Measurements from ENCODE around the gene MTCH2.

MTCH2 gene

GRCh38 chr11:47631473-47631872, 10.9 kb downstream of the MTCH2 start:
- Histone ChIP-seq H3K9ac (ENCODE audit: insufficient read length, low read depth) (no peak overlapping the region), H3K36me3 (ENCODE audit: insufficient read depth, insufficient read length, low read length) (peaks cover 82% of the 10 kb centered on the region), H3K4me3 (ENCODE audit: insufficient read length, low read depth) (no peak overlapping the region), H3K27me3 (ENCODE audit: insufficient read depth, insufficient read length) (no peaks in the 10 kb centered on the region), H3K4me1 (ENCODE audit: insufficient read depth, insufficient read length) (no peaks in the 10 kb centered on the region), H3K9me3 (ENCODE audit: insufficient read depth, low read length) (no peaks in the 10 kb centered on the region)
- no peak for TF ChIP-seq ZNF274 (IDR thresholded peaks at IDR 0.05; ENCODE audit: low read depth, low read length)
- no peak for TF ChIP-seq SUZ12 (IDR thresholded peaks at IDR 0.05; ENCODE audit: extremely low read depth, insufficient read depth, insufficient read length)
- TF ChIP-seq YY1 (IDR thresholded peaks at IDR 0.05; ENCODE audit: insufficient read depth, insufficient read length), result no peak
- DNase-seq (ENCODE audit: low read depth, low spot score), result no peak

GRCh38 chr11:47628026-47628425, 14.3 kb downstream of the MTCH2 start:
- peaks cover 91% of the 10 kb centered on the region for H3K36me3 ChIP-seq (ENCODE audit: insufficient read depth, insufficient read length, low read length)
- no peak for DNase-seq (ENCODE audit: low read depth, low spot score)
- H3K4me3 ChIP-seq (ENCODE audit: insufficient read length, low read depth), result no peak overlapping the region
- no peak for TF ChIP-seq ZNF274 (IDR thresholded peaks at IDR 0.05; ENCODE audit: low read depth, low read length)
- no peaks in the 10 kb centered on the region for H3K9me3 ChIP-seq (ENCODE audit: insufficient read depth, low read length)
- H3K9ac ChIP-seq (ENCODE audit: insufficient read length, low read depth), result no peak overlapping the region
- H3K4me1 ChIP-seq (ENCODE audit: insufficient read depth, insufficient read length), result no peaks in the 10 kb centered on the region
- no peaks in the 10 kb centered on the region for H3K27me3 ChIP-seq (ENCODE audit: insufficient read depth, insufficient read length)

- Histone ChIP-seq H3K27me3 (ENCODE audit: insufficient read depth, insufficient read length) (no peaks in the 10 kb centered on the region), H3K9ac (ENCODE audit: insufficient read length, low read depth) (no peak overlapping the region), H3K9me3 (ENCODE audit: insufficient read depth, low read length) (no peaks in the 10 kb centered on the region), H3K36me3 (ENCODE audit: insufficient read depth, insufficient read length, low read length) (peaks cover 93% of the 10 kb centered on the region), H3K4me1 (ENCODE audit: insufficient read depth, insufficient read length) (no peaks in the 10 kb centered on the region), H3K4me3 (ENCODE audit: insufficient read length, low read depth) (no peak overlapping the region)
- no peak for TF ChIP-seq YY1 (IDR thresholded peaks at IDR 0.05; ENCODE audit: insufficient read depth, insufficient read length)
- no peak for DNase-seq (ENCODE audit: low read depth, low spot score)
Observed at GRCh38 chr11:47626234-47626633, 16.1 kb downstream of the MTCH2 start.

GRCh38 chr11:47620836-47621378, 21.5 kb downstream of the MTCH2 start:
- H3K9me3 ChIP-seq (ENCODE audit: insufficient read depth, low read length), result no peaks in the 10 kb centered on the region
- TF ChIP-seq ZNF274 (IDR thresholded peaks at IDR 0.05; ENCODE audit: low read depth, low read length), result no peak
- no peak for TF ChIP-seq YY1 (IDR thresholded peaks at IDR 0.05; ENCODE audit: insufficient read depth, insufficient read length)
- TF ChIP-seq SUZ12 (IDR thresholded peaks at IDR 0.05; ENCODE audit: extremely low read depth, insufficient read depth, insufficient read length), result no peak
- no peak overlapping the region for H3K9ac ChIP-seq (ENCODE audit: insufficient read length, low read depth)
- no peak for DNase-seq (ENCODE audit: low read depth, low spot score)
- peaks cover 92% of the 10 kb centered on the region for H3K36me3 ChIP-seq (ENCODE audit: insufficient read depth, insufficient read length, low read length)
- H3K27me3 ChIP-seq (ENCODE audit: insufficient read depth, insufficient read length), result no peaks in the 10 kb centered on the region
- no peak overlapping the region for H3K4me3 ChIP-seq (ENCODE audit: insufficient read length, low read depth)
- no peaks in the 10 kb centered on the region for H3K4me1 ChIP-seq (ENCODE audit: insufficient read depth, insufficient read length)

DNA sequence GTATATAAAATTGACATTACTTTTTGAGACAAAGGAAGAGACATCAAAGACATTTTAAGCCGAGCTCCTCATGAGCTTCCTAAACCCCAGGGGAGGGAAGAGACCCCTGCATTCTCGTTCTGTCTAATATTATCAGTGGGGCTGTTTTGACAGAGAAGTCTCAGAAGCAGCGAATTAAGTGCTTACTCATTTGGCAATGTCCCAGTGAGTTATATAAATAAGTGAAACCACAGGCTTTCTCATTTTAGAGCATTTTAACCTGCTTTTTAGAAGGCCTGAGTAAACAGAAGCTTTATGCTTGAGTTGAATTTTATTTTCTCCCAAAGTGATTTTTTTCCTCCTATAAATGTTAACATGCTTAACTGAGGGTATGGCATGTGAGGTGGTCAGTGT, 24.9 kb downstream of the MTCH2 start:
- peaks cover 62% of the 10 kb centered on the region for H3K36me3 ChIP-seq (ENCODE audit: insufficient read depth, insufficient read length, low read length)
- no peak for TF ChIP-seq ZNF274 (IDR thresholded peaks at IDR 0.05; ENCODE audit: low read depth, low read length)
- TF ChIP-seq SUZ12 (IDR thresholded peaks at IDR 0.05; ENCODE audit: extremely low read depth, insufficient read depth, insufficient read length), result no peak
- TF ChIP-seq YY1 (IDR thresholded peaks at IDR 0.05; ENCODE audit: insufficient read depth, insufficient read length), result no peak

DNA sequence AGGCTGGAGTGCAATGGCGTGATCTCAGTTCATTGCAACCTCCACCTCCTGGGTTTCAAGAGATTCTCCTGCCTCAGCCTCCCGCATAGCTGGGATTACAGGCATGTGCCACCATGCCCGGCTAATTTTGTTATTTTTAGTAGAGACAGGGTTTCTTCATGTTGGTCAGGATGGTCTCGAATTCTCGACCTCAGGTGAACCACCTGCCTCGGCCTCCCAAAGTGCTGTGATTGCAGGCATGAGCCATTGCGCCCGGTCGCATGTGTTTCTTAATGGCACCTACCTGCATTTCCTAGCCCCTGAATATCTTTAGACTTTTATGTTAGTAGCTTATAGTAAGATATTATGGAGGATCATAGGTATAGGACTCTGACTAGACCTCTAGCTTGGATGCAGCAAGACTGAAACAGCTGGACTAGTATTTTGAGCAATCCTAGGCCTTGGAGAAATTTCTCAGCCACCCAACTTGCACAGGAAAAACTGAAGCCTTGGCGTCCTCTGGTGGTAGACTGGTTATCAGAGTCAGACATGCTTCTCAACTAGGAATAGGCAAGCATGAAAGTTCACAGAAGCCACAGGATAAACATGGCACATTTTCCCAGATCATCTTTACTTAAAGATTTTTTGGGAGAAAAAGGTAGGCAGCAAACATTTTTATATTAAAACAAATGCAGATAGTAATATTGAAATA, 25.5 kb downstream of the MTCH2 start:
- H3K4me3 ChIP-seq (ENCODE audit: insufficient read length, low read depth), result no peak overlapping the region
- no peaks in the 10 kb centered on the region for H3K9me3 ChIP-seq (ENCODE audit: insufficient read depth, low read length)
- DNase-seq (ENCODE audit: low read depth, low spot score), result no peak
- H3K36me3 ChIP-seq (ENCODE audit: insufficient read depth, insufficient read length, low read length), result peaks cover 58% of the 10 kb centered on the region
- H3K4me1 ChIP-seq (ENCODE audit: insufficient read depth, insufficient read length), result no peaks in the 10 kb centered on the region
- no peak overlapping the region for H3K9ac ChIP-seq (ENCODE audit: insufficient read length, low read depth)
- TF ChIP-seq SUZ12 (IDR thresholded peaks at IDR 0.05; ENCODE audit: extremely low read depth, insufficient read depth, insufficient read length) (no peak), YY1 (IDR thresholded peaks at IDR 0.05; ENCODE audit: insufficient read depth, insufficient read length) (no peak), ZNF274 (IDR thresholded peaks at IDR 0.05; ENCODE audit: low read depth, low read length) (no peak)
- no peaks in the 10 kb centered on the region for H3K27me3 ChIP-seq (ENCODE audit: insufficient read depth, insufficient read length)

More for the DNA sequence above, 24.9 kb downstream of the MTCH2 start:
- Histone ChIP-seq H3K9ac (ENCODE audit: insufficient read length, low read depth) (no peak overlapping the region), H3K4me3 (ENCODE audit: insufficient read length, low read depth) (no peak overlapping the region), H3K4me1 (ENCODE audit: insufficient read depth, insufficient read length) (no peaks in the 10 kb centered on the region), H3K27me3 (ENCODE audit: insufficient read depth, insufficient read length) (no peaks in the 10 kb centered on the region), H3K9me3 (ENCODE audit: insufficient read depth, low read length) (no peaks in the 10 kb centered on the region)
- DNase-seq (ENCODE audit: low read depth, low spot score), result no peak

GRCh38 chr11:47615249-47615648, 27.1 kb downstream of the MTCH2 start:
- H3K4me1 ChIP-seq (ENCODE audit: insufficient read depth, insufficient read length), result no peaks in the 10 kb centered on the region
- no peaks in the 10 kb centered on the region for H3K9me3 ChIP-seq (ENCODE audit: insufficient read depth, low read length)
- peaks cover 53% of the 10 kb centered on the region for H3K36me3 ChIP-seq (ENCODE audit: insufficient read depth, insufficient read length, low read length)
- H3K4me3 ChIP-seq (ENCODE audit: insufficient read length, low read depth), result no peak overlapping the region
- DNase-seq (ENCODE audit: low read depth, low spot score), result no peak
- H3K27me3 ChIP-seq (ENCODE audit: insufficient read depth, insufficient read length), result no peaks in the 10 kb centered on the region
- no peak overlapping the region for H3K9ac ChIP-seq (ENCODE audit: insufficient read length, low read depth)
- TF ChIP-seq SUZ12 (IDR thresholded peaks at IDR 0.05; ENCODE audit: extremely low read depth, insufficient read depth, insufficient read length), result no peak
- TF ChIP-seq YY1 (IDR thresholded peaks at IDR 0.05; ENCODE audit: insufficient read depth, insufficient read length), result no peak
- TF ChIP-seq ZNF274 (IDR thresholded peaks at IDR 0.05; ENCODE audit: low read depth, low read length), result no peak

Measured in NT2/D1 (cell line).